Activated CD4-positive, alpha-beta memory T cell treated with anti-CD3 and anti-CD28 coated beads for 36 hours (primary cell): ENCODE results near the gene SHROOM3. TPM values are rescaled to one million over a fixed set of nuclear protein-coding genes. Genes with fewer than 3 reads are reported as not detected.
A peak's percentile ranks its signal among the peaks of the same experiment; 100 is the strongest.

ENCODE experiments used
- CTCF ChIA-PET: fragments of 350-600 bp; sonication (Branson Sonifier 250); formaldehyde crosslinking; loops from one replicate; lab custom pipeline; 2021; ENCODE audit warnings: antibody characterized with exemption, inconsistent platforms; lab: Charles Lee
- POLR2A ChIA-PET: fragments of 350-600 bp; sonication (Branson Sonifier 250); formaldehyde crosslinking; loops from one replicate; lab custom pipeline; 2021; ENCODE audit warnings: antibody characterized with exemption; lab: Charles Lee
- DNase-seq: peaks from one replicate; pipeline ENCODE4 v3.0.0-alpha.2; 2020
- H3K27ac Mint-ChIP-seq: one replicate; pipeline ENCODE4 v1.8.0; 2021; ENCODE audit warnings: mixed read lengths
- H3K27me3 Mint-ChIP-seq: one replicate; pipeline ENCODE4 v1.8.0; 2021; ENCODE audit warnings: mixed read lengths
- H3K36me3 Mint-ChIP-seq: one replicate; pipeline ENCODE4 v1.8.0; 2021; ENCODE audit warnings: mixed read lengths
- H3K4me1 Mint-ChIP-seq: one replicate; pipeline ENCODE4 v1.8.0; 2021; ENCODE audit warnings: low read depth, mixed read lengths
- H3K4me3 Mint-ChIP-seq: one replicate; pipeline ENCODE4 v1.8.0; 2021; ENCODE audit warnings: mild to moderate bottlenecking, mixed read lengths
- H3K9me3 Mint-ChIP-seq: one replicate; pipeline ENCODE4 v1.8.0; 2021; ENCODE audit warnings: mixed read lengths
- intact Hi-C: fragments of 100-400 bp; cut with micrococcal nuclease; formaldehyde crosslinking; loops from one replicate; pipeline ENCODE4 v1.15.1; 2023
- total RNA-seq, 2 experiments: library from RNA; stranded (reverse); gene quantifications; one replicate each; pipeline ENCODE4 v1.2.3, GENCODE V29; 2021

Gene SHROOM3
- total RNA-seq, 2 experiments from 2014 or later = not detected

DNA sequence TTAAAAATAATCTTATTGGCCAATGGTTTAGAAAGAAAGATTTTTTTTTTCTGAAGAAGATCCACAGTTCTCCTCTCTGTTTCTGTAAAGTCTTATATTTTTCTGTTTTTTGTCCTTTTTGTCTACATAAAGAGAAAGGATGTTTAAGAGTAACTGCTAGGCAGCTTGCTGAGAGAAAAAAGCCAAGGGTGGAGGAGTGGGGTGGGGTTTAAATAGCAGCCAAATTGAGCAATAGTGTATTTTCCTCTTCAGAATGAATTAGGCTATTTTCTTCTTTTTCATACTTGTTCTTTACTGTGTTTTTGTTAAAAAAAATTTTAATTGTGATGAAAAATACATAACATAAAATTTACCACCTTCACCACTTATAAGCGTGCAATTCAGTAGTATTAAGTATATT lies 238.3 kb downstream of the SHROOM3 start:
- no peaks in the 10 kb centered on the region for H3K4me1 Mint-ChIP-seq
- DNase-seq = no peak
- H3K27ac Mint-ChIP-seq = no peak overlapping the region
- H3K27me3 Mint-ChIP-seq = peaks cover 8% of the 10 kb centered on the region
- no peak overlapping the region for H3K4me3 Mint-ChIP-seq
- H3K9me3 Mint-ChIP-seq = no peaks in the 10 kb centered on the region
- CTCF ChIA-PET = no interaction called here
- intact Hi-C loops = no loop called here
- POLR2A ChIA-PET = no interaction called here
- H3K36me3 Mint-ChIP-seq = no peaks in the 10 kb centered on the region

DNA sequence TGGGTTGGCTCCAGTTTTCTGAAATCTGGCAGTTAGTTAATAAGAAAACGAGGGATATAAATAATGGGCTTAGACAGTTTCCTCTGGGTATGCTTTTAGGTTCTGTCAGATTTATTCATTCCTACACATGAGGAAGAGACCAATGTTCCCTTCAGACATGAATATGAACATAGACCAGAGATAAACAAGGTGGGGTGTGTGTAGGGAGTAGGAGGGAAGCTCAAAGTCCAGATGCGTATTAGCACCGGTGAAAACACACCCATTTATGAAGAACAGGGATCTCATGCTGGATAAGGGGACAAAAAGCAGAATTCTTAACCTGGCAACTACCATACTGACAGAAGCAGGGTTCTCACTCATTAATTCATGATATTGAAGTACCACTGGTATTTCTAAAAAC lies 240.0 kb downstream of the SHROOM3 start:
- H3K9me3 Mint-ChIP-seq = no peaks in the 10 kb centered on the region
- POLR2A ChIA-PET = no interaction called here

DNA sequence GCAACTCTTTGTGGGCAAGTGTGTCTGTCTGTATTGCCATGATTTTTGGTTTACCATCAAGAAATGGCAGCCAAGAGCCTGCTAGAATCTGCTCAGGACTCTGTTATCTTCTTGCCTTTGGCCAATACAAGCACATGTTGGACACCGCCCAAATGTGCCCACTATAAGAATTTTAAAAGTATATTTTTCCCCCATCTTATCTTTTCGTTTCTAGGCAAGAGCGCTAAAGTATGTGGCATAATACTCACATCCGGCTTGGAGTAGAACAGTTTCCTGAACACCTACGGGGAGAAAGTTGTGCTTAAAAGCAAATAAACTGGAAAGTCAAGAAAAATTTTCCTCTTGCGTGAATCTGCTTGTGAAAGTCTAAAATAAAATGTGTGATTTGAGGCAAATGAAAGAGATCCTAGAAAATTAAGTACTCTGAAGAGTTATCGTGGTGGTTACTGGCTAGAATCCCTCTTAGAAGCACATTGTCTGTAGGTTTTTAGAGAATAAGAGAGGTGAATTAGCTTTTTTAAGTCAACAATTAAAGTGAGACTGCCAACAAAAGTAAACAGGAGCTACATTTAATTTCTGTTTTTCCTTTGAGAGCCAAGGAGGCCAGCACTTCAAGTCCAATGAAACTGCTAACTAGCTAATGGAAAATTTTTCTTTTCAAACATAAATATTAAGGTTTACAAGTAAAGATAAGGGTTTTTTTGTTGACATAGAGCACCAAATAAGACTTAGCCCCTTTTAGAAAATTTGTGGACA lies 242.7 kb downstream of the SHROOM3 start:
- intact Hi-C loops = no loop called here
- no peaks in the 10 kb centered on the region for H3K36me3 Mint-ChIP-seq
- no peaks in the 10 kb centered on the region for H3K9me3 Mint-ChIP-seq
- CTCF ChIA-PET = interaction anchor here (0.6 kb wide), 1 partner anchor 185 kb away, joined by 4 read pairs; no protein-coding TSS in a partner anchor
- no peak overlapping the region for H3K4me3 Mint-ChIP-seq
- POLR2A ChIA-PET = no interaction called here
- no peak for DNase-seq
- no peak overlapping the region for H3K27ac Mint-ChIP-seq
- peaks cover 15% of the 10 kb centered on the region for H3K27me3 Mint-ChIP-seq
- no peaks in the 10 kb centered on the region for H3K4me1 Mint-ChIP-seq

More for the DNA sequence above, 240.0 kb downstream of the SHROOM3 start:
- CTCF ChIA-PET = no interaction called here
- Mint-ChIP-seq H3K4me3 (no peak overlapping the region), H3K36me3 (no peaks in the 10 kb centered on the region), H3K27me3 (peaks cover 6% of the 10 kb centered on the region), H3K4me1 (no peaks in the 10 kb centered on the region), H3K27ac (no peak overlapping the region)
- intact Hi-C loops = no loop called here
- DNase-seq = no peak

DNA sequence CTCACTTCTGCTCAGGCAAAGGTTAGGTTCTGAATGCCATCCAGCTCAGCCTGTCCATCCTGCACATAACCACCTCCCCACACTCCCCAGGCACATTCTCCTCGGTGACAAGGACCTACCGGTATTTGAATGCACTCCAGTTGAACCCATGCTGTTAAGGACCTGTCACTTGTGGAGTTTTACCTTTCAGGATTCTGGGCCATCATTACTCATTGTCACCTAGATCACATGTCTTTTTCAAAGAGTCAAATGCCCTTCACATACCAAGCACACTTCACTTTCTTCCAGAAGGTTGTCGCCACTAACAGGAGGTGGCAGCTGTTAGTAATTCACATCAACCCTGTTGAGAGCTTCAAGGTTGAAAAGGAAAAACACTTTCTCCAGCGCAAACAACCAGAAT lies 244.7 kb downstream of the SHROOM3 start:
- ChIA-PET POLR2A (no interaction called here), CTCF (interaction anchor here (0.7 to 1.2 kb wide), 2 partner anchors 41 to 366 kb away, joined by 3 read pairs; no protein-coding TSS in a partner anchor)
- no peaks in the 10 kb centered on the region for H3K4me1 Mint-ChIP-seq
- DNase-seq = no peak
- no peak overlapping the region for H3K27ac Mint-ChIP-seq
- no peak overlapping the region for H3K4me3 Mint-ChIP-seq
- no peaks in the 10 kb centered on the region for H3K9me3 Mint-ChIP-seq
- intact Hi-C loops = no loop called here
- peaks cover 24% of the 10 kb centered on the region for H3K27me3 Mint-ChIP-seq
- H3K36me3 Mint-ChIP-seq = no peaks in the 10 kb centered on the region

DNA sequence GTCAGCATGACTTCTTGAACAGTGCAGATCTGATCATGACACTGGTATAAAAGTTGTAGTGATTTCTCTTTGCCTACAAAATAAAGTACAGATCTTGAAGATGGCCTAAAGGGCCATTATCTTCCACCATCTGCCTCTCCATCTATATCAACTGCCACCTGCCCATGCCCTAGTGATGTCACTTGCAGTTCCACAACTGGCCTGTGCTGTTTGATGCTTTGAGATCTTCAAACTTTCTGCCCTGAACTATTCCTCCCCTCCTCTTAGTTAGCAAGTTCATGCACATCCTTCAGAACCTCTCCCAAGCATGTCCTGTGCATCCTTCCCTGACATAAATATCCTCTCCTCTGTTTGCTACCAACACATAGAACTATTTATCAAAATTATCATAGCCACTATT lies 245.9 kb downstream of the SHROOM3 start:
- H3K27me3 Mint-ChIP-seq = peaks cover 27% of the 10 kb centered on the region
- no peaks in the 10 kb centered on the region for H3K9me3 Mint-ChIP-seq
- intact Hi-C loops = no loop called here
- H3K27ac Mint-ChIP-seq = no peak overlapping the region
- POLR2A ChIA-PET = no interaction called here
- H3K36me3 Mint-ChIP-seq = no peaks in the 10 kb centered on the region
- H3K4me3 Mint-ChIP-seq = no peak overlapping the region
- CTCF ChIA-PET = no interaction called here
- no peak for DNase-seq
- H3K4me1 Mint-ChIP-seq = no peaks in the 10 kb centered on the region

DNA sequence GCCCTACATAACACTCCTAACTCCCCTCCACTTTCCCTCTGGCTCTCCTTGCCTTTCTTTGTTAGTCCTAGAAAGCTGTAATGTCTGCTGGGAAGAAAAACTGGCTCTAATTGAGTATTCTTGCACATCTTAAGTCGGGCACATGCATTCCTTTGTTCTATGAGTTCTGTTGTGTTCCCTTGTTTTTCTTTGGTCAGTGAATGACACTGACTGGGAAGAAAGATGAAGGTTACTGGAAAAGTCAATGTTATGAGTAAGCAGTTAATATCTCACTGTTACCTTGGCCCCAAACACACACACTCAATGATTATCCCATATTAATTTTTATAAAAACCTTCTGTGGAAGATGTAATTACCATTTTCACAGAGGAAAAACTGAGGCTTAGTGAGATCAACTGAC lies 247.0 kb downstream of the SHROOM3 start:
- intact Hi-C loops = no loop called here
- CTCF ChIA-PET = interaction anchor here (0.7 kb wide), 1 partner anchor 416 kb away, joined by 3 read pairs; no protein-coding TSS in a partner anchor

DNA sequence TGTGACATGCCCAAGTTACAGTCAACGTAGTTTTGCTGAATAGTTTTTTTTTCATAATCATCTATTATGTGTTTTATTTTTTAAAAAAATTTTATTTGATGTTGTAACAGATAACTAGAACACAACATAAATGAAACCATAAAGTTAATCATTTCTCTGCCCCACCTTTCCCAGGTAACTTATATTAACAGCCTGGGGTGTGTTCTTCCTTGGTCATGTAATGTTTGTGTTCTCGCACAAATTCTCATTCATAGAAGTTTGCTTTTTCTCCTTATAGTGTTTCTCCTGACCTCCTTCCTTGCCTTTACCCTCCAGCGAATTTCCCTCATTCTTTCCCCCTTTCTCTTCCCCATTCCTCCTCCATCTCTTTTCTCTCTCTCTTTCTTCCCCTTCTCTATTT lies 248.1 kb downstream of the SHROOM3 start:
- POLR2A ChIA-PET = no interaction called here
- Mint-ChIP-seq H3K4me3 (no peak overlapping the region), H3K27me3 (peaks cover 32% of the 10 kb centered on the region), H3K27ac (no peak overlapping the region), H3K4me1 (no peaks in the 10 kb centered on the region), H3K9me3 (no peaks in the 10 kb centered on the region), H3K36me3 (no peaks in the 10 kb centered on the region)
- intact Hi-C loops = no loop called here
- CTCF ChIA-PET = no interaction called here
- DNase-seq = no peak

More for the DNA sequence above, 247.0 kb downstream of the SHROOM3 start:
- POLR2A ChIA-PET = no interaction called here
- Mint-ChIP-seq H3K27me3 (peaks cover 22% of the 10 kb centered on the region), H3K9me3 (no peaks in the 10 kb centered on the region), H3K4me3 (no peak overlapping the region), H3K4me1 (no peaks in the 10 kb centered on the region), H3K27ac (no peak overlapping the region), H3K36me3 (no peaks in the 10 kb centered on the region)
- DNase-seq = no peak

DNA sequence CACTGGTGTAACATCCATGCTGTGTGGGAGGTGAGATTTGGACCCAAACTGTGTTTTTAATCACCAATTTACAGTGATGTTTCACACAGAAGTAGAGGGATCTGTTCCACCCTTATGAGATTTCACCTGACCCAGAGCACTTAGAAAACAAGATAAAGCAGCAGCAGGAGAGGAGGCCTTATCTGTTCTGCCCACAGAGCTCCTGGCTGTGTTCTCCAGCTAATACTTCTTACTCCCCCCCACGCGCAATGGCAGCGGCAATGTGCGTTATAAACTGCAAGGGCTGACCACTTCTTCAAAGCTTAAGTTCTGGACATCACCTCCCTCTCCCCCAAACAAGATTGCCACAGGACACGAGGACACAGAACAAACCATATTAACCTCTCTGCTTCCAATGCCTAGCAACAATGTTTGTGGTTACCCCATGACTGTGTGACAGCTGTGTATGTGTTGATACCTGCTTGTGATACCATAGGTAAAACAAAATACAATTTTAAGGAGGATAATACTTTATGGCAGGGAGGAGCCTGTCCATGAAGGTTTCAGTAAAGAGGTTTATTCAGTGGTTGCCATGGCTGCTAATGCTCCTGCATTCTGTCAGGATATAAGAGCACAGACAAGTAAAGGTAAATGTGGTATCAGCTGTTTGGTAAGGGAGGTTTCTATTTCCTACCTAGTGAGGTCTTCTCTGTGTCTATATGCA lies 252.9 kb downstream of the SHROOM3 start:
- Mint-ChIP-seq H3K36me3 (no peaks in the 10 kb centered on the region), H3K4me1 (peaks cover 15% of the 10 kb centered on the region), H3K27me3 (peaks cover 61% of the 10 kb centered on the region), H3K4me3 (no peak overlapping the region), H3K9me3 (no peaks in the 10 kb centered on the region), H3K27ac (no peak overlapping the region)
- no peak for DNase-seq
- intact Hi-C loops = no loop called here
- ChIA-PET POLR2A (no interaction called here), CTCF (interaction anchor here (1.5 kb wide), 1 partner anchor 10 kb away, joined by 3 read pairs; no protein-coding TSS in a partner anchor)

DNA sequence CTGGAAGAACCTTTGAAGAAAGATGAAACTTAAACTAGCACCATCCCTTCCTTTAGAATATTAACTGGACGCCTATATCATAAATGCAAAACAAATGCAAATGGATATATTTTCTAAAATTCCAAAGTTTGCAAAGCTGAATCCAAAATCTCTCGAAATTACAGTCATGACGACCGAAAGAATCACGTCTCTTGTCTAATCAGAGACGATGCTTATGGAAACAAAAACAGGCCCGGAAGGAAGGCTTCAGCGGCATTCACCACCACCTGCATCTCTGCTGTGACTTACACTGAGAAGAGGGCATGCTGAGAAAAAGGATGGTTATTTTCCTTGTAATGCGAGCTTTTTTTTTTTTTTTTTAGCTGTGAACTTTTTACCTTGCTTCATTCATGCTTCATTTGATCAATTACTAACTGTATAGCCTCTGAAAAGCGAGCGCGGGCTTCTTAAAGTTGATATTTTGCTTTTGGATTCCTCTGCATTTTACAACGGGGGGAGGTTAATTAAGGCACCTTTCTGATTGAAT lies 253.7 kb downstream of the SHROOM3 start:
- ChIA-PET CTCF (interaction anchor here (0.7 to 1.5 kb wide), 2 partner anchors 9 to 293 kb away, joined by 3 read pairs; no protein-coding TSS in a partner anchor), POLR2A (no interaction called here)
- Mint-ChIP-seq H3K36me3 (no peaks in the 10 kb centered on the region), H3K27me3 (peaks cover 61% of the 10 kb centered on the region), H3K4me3 (peak overlapping the region; percentile 26), H3K27ac (no peak overlapping the region), H3K4me1 (peaks cover 15% of the 10 kb centered on the region), H3K9me3 (no peaks in the 10 kb centered on the region)
- no peak for DNase-seq
- intact Hi-C loops = no loop called here

DNA sequence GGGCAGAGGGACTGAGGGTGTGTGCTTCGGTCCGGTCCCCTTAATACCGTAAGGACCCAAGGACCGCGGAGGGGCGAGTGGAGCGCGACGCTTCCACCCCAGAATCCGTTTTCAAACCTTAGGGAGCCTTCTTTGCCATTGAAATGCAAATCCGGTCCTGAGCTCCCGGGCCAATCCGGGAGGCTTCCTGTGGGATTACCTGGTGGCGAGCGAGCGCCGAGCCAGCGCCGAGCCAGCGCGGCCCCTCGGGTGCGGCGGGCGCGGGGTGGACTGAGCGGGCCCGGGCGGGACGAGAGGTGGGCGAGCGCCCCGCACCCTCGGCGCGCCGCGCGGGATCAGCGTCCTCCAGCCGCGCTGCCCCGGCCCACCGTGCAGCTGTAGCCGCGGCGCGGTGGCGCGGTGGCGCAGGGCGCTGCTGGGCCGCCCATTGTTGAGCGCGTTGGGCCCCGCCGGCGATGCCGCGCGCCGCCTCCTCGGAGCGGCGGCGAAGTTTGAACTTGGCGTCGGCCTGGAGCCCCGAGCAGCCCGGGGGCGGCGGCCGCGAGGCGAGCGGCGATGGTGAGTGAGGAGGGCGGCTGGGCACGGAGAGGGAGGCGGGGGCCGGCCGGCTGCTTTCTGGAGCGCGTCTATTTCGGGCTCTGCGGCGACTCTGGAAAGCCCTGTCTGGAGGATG lies 254.3 kb downstream of the SHROOM3 start:
- intact Hi-C loops = no loop called here
- H3K27ac Mint-ChIP-seq = no peak overlapping the region
- peak; percentile 28 for DNase-seq
- peaks cover 62% of the 10 kb centered on the region for H3K27me3 Mint-ChIP-seq
- ChIA-PET CTCF (interaction anchor here (0.7 to 1.5 kb wide), 2 partner anchors 9 to 292 kb away, joined by 3 read pairs; no protein-coding TSS in a partner anchor), POLR2A (no interaction called here)
- H3K36me3 Mint-ChIP-seq = no peaks in the 10 kb centered on the region
- H3K4me3 Mint-ChIP-seq = peak overlapping the region; percentile 26
- H3K4me1 Mint-ChIP-seq = peaks cover 15% of the 10 kb centered on the region
- no peaks in the 10 kb centered on the region for H3K9me3 Mint-ChIP-seq

DNA sequence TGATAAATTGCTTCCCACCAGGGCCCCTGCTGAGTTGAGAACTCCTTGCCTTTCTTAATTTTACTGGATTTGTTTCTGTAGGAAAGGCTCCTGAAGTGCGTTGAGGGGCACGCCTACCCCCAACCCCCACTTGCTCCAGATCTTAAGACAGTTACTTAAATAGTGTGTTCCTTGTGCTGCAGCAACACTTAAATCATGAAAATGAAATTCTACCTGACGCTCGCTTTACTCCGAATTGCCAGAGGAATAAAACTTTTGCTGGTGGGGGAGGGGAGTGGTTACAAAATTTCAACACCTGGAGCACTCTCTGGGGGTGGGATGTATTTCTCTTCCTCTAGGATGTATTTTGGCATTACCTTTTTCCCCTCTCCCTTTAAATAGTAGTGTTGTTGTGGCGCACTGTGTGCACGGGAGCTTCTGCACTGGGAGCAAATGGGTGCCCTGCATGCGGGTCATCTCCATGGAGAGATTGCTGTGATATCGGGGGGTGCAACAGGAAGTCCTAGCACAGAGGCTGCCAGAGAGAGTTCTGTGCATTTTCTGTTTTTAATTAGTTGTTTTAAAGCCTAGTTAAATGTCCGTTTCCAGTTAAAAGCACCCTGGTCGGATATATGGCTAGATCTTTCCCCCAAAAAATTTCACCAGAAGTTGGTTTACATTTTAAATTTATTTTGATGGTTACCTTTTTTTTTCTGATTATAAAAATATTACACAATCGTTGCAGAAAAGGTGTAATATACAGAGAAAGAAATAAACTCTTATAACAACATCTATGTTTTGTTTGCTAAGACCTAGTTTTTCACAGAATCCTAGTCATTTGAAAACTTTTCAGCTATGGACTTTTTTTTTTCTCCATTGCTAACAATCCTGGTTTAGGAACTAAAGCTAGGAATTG lies 255.2 kb downstream of the SHROOM3 start:
- no peak overlapping the region for H3K27ac Mint-ChIP-seq

More for the DNA sequence above, 255.2 kb downstream of the SHROOM3 start:
- peak overlapping the region; percentile 50 for H3K4me3 Mint-ChIP-seq
- H3K27me3 Mint-ChIP-seq = peaks cover 63% of the 10 kb centered on the region
- H3K4me1 Mint-ChIP-seq = peaks cover 15% of the 10 kb centered on the region
- DNase-seq = no peak
- H3K36me3 Mint-ChIP-seq = no peaks in the 10 kb centered on the region
- intact Hi-C loops = no loop called here
- no peaks in the 10 kb centered on the region for H3K9me3 Mint-ChIP-seq
- ChIA-PET CTCF (no interaction called here), POLR2A (no interaction called here)
